Esophagus muscularis mucosa (tissue), 3 donors: ENCODE measurements around the gene KNTC1.
"Not testable (repeated sequence)": the region's sequence is repeated elsewhere in the genome, so short reads cannot be mapped to it uniquely, and the experiment has no call there.

ENCODE experiments used
- POLR2A ChIP-seq: fragments of 450-650 bp; IDR thresholded peaks from one replicate; pipeline ENCODE4 v1.6.1; 2017; ENCODE audit warnings: antibody characterized with exemption, moderate library complexity, mild to moderate bottlenecking, low read depth
- TF ChIP-seq, protein P1 (sequence below), 3 experiments: fragments of 200-600 bp in 2 of 3; fragments of 450-650 bp in 1 of 3; sonication (generic) in 2 of 3; IDR thresholded peaks; one replicate each; pipeline ENCODE4 v1.5.1; 2017 to 2019; ENCODE audit warnings: antibody characterized with exemption in 3 of 3, mild to moderate bottlenecking in 2 of 3, moderate library complexity in 1 of 3

DNA sequence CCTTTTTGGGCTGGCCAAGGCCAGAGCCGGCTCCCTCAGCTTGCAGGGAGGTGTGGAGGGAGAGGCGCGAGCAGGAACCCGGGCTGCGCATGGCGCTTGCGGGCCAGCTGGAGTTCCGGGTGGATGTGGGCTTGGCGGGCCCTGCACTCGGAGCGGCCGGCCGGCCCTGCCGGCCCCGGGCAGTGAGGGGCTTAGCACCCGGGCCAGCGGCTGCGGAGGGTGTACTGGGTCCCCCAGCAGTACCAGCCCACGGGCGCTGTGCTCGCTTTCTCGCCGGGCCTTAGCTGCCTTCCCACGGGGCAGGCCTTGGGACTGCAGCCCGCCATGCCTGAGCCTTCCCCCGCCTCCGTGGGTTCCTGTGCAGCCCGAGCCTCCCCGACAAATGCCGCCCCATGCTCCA lies 64.9 kb downstream of the KNTC1 start:
- not testable (repeated sequence) for TF ChIP-seq POLR2A
- TF ChIP-seq, protein P1, sequence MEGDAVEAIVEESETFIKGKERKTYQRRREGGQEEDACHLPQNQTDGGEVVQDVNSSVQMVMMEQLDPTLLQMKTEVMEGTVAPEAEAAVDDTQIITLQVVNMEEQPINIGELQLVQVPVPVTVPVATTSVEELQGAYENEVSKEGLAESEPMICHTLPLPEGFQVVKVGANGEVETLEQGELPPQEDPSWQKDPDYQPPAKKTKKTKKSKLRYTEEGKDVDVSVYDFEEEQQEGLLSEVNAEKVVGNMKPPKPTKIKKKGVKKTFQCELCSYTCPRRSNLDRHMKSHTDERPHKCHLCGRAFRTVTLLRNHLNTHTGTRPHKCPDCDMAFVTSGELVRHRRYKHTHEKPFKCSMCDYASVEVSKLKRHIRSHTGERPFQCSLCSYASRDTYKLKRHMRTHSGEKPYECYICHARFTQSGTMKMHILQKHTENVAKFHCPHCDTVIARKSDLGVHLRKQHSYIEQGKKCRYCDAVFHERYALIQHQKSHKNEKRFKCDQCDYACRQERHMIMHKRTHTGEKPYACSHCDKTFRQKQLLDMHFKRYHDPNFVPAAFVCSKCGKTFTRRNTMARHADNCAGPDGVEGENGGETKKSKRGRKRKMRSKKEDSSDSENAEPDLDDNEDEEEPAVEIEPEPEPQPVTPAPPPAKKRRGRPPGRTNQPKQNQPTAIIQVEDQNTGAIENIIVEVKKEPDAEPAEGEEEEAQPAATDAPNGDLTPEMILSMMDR (IDR thresholded peaks at IDR 0.05), result not testable (repeated sequence)
